ENCODE measurements around the gene ZNF415.

Gene ZNF415

DNA sequence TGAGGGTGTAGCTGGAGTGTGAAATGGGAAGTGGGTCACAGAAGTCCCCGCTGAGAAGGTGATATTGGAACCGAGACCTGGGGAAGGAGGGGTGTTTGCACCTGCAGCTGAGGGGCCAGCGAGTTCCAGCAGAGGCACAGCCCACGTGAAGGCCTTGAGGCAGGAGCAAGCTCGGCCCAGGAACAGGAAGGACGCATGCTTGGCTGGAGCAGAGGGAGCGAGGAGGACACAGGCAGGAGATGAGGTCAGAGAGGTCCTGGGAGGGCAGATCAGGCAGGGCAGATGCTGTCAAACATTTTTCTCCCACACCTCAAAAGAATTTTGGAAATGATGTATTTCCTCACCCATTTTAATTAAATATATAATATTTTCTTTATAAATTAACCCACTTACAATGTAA, 9.3 kb downstream of the ZNF415 start:
- Histone ChIP-seq H3K36me3 (peaks cover 5% of the 10 kb centered on the region), H3K4me3 (ENCODE audit: low read depth, low read length) (no peak overlapping the region), H3K27me3 (ENCODE audit: insufficient read depth, low read depth, severe bottlenecking) (no peaks in the 10 kb centered on the region), H3K27ac (no peak overlapping the region), H3K9me3 (ENCODE audit: severe bottlenecking) (no peaks in the 10 kb centered on the region)
- DNase-seq: no peak
- TF ChIP-seq, protein P1, sequence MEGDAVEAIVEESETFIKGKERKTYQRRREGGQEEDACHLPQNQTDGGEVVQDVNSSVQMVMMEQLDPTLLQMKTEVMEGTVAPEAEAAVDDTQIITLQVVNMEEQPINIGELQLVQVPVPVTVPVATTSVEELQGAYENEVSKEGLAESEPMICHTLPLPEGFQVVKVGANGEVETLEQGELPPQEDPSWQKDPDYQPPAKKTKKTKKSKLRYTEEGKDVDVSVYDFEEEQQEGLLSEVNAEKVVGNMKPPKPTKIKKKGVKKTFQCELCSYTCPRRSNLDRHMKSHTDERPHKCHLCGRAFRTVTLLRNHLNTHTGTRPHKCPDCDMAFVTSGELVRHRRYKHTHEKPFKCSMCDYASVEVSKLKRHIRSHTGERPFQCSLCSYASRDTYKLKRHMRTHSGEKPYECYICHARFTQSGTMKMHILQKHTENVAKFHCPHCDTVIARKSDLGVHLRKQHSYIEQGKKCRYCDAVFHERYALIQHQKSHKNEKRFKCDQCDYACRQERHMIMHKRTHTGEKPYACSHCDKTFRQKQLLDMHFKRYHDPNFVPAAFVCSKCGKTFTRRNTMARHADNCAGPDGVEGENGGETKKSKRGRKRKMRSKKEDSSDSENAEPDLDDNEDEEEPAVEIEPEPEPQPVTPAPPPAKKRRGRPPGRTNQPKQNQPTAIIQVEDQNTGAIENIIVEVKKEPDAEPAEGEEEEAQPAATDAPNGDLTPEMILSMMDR (IDR thresholded peaks at IDR 0.05; ENCODE audit: low read depth, low read length): no peak

DNA sequence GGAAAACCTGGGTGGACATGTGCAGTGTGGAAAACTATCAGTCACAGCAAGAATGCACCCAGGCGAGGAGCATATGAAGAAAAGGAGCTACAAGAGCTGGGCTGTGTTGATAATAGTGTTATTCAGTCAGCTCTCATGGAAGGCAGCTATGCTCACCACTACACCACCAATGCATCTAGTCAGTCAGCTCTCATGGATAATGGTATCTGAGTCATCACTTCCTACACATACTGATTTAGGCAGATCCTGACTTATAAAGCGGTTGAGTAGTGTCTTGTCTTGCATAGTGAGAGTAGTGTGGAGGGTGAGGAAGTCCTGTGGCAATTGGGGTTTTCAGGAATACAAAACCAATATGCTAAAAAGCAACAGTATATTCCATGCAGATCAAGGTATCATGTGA, 20.4 kb downstream of the ZNF415 start:
- H3K27ac ChIP-seq: no peak overlapping the region
- TF ChIP-seq, protein P1 (IDR thresholded peaks at IDR 0.05; ENCODE audit: low read depth, low read length): no peak
- H3K9me3 ChIP-seq (ENCODE audit: severe bottlenecking): no peaks in the 10 kb centered on the region
- no peaks in the 10 kb centered on the region for H3K27me3 ChIP-seq (ENCODE audit: insufficient read depth, low read depth, severe bottlenecking)
- DNase-seq: no peak
- peaks cover 32% of the 10 kb centered on the region for H3K36me3 ChIP-seq
- H3K4me3 ChIP-seq (ENCODE audit: low read depth, low read length): no peak overlapping the region

DNA sequence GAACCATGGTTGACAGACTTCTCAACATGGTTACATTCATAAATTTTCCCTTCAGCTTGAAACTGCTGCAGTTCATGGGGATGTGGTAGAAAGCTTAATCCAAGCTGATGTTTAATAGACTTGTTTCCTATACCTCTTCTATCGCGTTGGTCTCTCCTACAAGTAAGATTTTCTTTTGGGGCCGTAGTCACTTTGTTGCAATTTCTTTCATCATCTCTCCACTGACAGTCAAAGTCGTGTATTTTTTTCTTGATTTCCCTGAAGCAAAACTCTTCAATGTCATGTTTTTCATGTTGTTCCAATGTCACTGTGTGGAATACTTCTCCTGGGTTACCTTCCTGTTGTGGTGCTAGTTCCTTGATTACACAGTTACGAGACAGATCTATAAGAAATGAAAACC, 23.2 kb downstream of the ZNF415 start:
- TF ChIP-seq, protein P1 (IDR thresholded peaks at IDR 0.05; ENCODE audit: low read depth, low read length): no peak
- Histone ChIP-seq H3K4me3 (ENCODE audit: low read depth, low read length) (no peak overlapping the region), H3K27ac (no peak overlapping the region), H3K27me3 (ENCODE audit: insufficient read depth, low read depth, severe bottlenecking) (no peaks in the 10 kb centered on the region), H3K36me3 (peaks cover 25% of the 10 kb centered on the region), H3K9me3 (ENCODE audit: severe bottlenecking) (no peaks in the 10 kb centered on the region)
- no peak for DNase-seq

DNA sequence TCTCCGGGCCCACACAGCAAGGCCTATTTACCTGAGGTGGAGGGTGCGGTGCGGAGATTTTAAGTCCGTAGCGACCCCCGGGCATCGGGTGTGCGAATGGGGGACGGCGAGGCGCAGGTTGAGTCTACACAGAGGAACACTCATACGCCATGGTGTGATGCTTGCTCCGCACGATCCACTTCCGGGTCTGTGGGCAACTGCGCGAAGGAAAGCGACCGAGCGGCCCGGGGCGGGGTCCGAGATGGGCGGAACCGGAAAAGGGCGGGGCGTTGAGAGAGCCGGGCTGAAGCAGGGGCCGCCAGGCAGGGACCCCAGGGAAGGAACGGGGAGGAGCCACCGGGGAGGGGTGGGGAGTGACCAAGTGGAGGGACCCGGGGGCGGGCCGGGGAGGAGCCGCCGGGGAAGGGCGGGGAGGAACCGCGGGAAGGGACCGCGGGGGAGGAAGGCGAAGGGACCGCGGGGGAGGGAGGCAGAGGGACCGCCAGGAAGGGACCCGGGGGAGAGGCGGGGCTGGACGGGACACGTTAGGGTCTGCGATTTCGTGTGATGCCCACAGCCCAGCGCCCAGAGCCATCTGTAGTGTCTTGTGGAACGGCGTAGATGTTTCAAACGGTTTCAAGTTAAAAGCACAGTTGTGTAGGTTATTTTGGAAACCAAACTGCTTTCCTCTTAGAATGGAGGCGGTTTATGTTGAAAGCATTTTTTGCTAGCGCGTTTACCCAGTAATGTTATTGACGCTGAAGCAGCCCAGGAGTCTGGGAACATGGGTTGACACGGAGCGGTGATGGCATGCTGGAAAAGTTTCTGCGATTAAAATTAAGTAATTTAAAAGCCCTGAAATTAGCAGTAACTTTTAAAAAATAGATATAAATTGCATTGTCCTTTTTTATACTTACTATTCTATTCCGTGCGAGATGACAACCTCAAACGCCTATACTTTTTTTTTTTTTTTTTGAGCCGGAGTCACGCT, 29.2 kb downstream of the ZNF415 start, which contains the start of gene ZNF160:
Gene ZNF160, minus strand, starts transcription at position 189 of the 970 bp plus-strand sequence. CDS start 17,146 bp downstream, outside the sequence.
- Histone ChIP-seq H3K4me3 (ENCODE audit: low read depth, low read length) (peak within 1 kb of the TSS; percentile 97), H3K27me3 (ENCODE audit: insufficient read depth, low read depth, severe bottlenecking) (no peaks in the 10 kb centered on the region), H3K36me3 (peaks cover 10% of the 10 kb centered on the region), H3K27ac (peak within 1 kb of the TSS; percentile 91), H3K9me3 (ENCODE audit: severe bottlenecking) (no peaks in the 10 kb centered on the region)
- peak; percentile 99 for DNase-seq
- TF ChIP-seq, protein P1 (IDR thresholded peaks at IDR 0.05; ENCODE audit: low read depth, low read length): no peak

- H3K36me3 ChIP-seq: peaks cover 11% of the 10 kb centered on the region
- TF ChIP-seq, protein P1 (IDR thresholded peaks at IDR 0.05; ENCODE audit: low read depth, low read length): no peak
- H3K27ac ChIP-seq: peak overlapping the region; percentile 91
- no peaks in the 10 kb centered on the region for H3K9me3 ChIP-seq (ENCODE audit: severe bottlenecking)
- peak overlapping the region; percentile 97 for H3K4me3 ChIP-seq (ENCODE audit: low read depth, low read length)
- H3K27me3 ChIP-seq (ENCODE audit: insufficient read depth, low read depth, severe bottlenecking): no peaks in the 10 kb centered on the region
- DNase-seq: peak; percentile 31
Measured at GRCh38 chr19:53102756-53103233, 29.9 kb downstream of the ZNF415 start.
